Muscle layer of duodenum (tissue), 2 donors: ENCODE data around the gene ABCA2.
A peak's percentile ranks its signal among the peaks of the same experiment; 100 is the strongest.

ENCODE experiments used
- H3K27ac ChIP-seq: one replicate; pipeline ENCODE4 v1.7.0; 2013; ENCODE audit warnings: mild to moderate bottlenecking, low read length
- H3K27me3 ChIP-seq: one replicate; pipeline ENCODE4 v1.7.0; 2013; ENCODE audit warnings: low read depth, mild to moderate bottlenecking, control low read depth, low read length
- H3K36me3 ChIP-seq, 2 donors: one replicate each; pipeline ENCODE4 v1.7.0; 2013; ENCODE audit warnings: low read length in 2 of 2, control low read depth in 1 of 2, mild to moderate bottlenecking in 1 of 2; ENCODE audit not compliant: insufficient read depth in 2 of 2, control insufficient read depth in 1 of 2
- H3K4me1 ChIP-seq, 2 donors: one replicate each; pipeline ENCODE4 v1.7.0; 2013; ENCODE audit warnings: low read length in 2 of 2, mild to moderate bottlenecking in 2 of 2, control low read depth in 1 of 2, moderate library complexity in 1 of 2; ENCODE audit not compliant: insufficient read depth in 2 of 2, control insufficient read depth in 1 of 2
- H3K4me3 ChIP-seq, 2 donors: one replicate each; pipeline ENCODE4 v1.7.0; 2013; ENCODE audit warnings: low read length in 2 of 2, low read depth in 1 of 2, mild to moderate bottlenecking in 1 of 2
- H3K9me3 ChIP-seq, 2 donors: one replicate each; pipeline ENCODE4 v1.7.0; 2013; ENCODE audit warnings: low read length in 2 of 2, control low read depth in 1 of 2, mild to moderate bottlenecking in 1 of 2; ENCODE audit not compliant: control insufficient read depth in 1 of 2
- donor health status: healthy.

The ABCA2 gene

DNA sequence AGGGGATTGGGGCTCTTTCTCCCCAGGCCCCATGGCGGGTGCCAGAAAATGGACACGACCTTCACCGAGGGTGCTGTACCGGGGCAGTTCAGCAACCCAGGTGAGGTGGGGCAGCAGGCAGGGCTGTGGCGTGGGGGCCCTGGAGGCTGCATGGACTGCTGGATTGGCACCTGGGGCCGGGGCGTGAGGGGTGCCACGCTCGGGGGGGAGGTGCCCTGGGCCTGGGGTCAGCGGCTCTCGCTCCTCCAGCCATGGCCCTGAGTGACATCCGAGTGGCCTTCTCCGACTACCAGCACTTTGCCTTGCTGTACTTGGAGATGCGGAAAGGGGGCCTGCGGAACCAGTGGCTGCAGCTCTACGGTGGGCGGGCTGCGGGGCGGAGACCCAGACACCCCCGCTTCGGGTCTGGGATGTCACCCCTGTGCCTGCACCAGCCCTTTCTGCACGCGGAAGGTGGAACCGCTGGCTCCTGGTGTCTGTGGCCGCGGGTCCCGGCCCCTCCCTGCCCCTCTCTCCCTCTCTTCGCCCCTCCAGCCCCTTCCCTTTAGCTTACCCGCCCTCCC is 43.5 kb downstream of the ABCA2 start:
- peaks cover 9% of the 10 kb centered on the region for H3K27me3 ChIP-seq
- H3K4me1 ChIP-seq, result peaks cover 0 to 5% of the 10 kb centered on the region in 2 donors
- no peaks in the 10 kb centered on the region for H3K36me3 ChIP-seq
- H3K9me3 ChIP-seq, result no peaks in the 10 kb centered on the region
- no peak overlapping the region for H3K4me3 ChIP-seq
- no peak overlapping the region for H3K27ac ChIP-seq

DNA sequence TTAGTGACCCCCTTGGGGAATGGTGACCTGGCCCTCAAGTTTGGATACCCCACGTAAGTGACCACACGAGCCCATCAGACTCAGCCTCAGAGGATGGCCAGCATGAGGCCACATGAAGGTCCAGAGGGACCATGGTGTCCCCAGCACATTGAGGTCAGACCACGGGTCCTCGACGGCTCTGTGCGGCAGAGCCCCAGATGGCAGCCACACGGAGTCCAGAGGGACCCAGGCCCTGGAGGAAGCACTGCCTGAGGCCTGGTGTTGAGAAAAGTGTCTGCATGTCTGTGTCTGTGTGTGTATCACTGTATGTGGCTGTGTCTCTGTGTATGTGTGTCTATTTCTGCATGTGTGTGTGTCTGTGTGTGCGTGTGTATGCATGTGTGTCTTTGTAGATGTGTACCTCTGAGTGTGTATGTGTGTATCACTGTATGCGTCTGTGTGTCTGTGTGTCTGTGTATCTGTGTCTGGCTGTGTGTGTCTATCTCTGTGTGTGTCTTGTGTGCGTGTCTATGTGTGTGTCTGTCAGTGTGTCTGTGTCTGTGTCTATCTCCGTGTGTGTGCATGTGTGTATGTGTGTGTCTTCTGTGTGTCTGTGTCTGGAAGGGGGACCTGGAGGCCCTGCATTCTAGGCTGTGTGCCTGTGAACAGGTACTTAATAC is 44.3 kb downstream of the ABCA2 start:
- H3K27ac ChIP-seq, result no peak overlapping the region
- H3K4me3 ChIP-seq, result no peak overlapping the region
- no peaks in the 10 kb centered on the region for H3K9me3 ChIP-seq
- H3K27me3 ChIP-seq, result peaks cover 9% of the 10 kb centered on the region
- H3K36me3 ChIP-seq, result no peaks in the 10 kb centered on the region
- H3K4me1 ChIP-seq, result peaks cover 0 to 5% of the 10 kb centered on the region in 2 donors

DNA sequence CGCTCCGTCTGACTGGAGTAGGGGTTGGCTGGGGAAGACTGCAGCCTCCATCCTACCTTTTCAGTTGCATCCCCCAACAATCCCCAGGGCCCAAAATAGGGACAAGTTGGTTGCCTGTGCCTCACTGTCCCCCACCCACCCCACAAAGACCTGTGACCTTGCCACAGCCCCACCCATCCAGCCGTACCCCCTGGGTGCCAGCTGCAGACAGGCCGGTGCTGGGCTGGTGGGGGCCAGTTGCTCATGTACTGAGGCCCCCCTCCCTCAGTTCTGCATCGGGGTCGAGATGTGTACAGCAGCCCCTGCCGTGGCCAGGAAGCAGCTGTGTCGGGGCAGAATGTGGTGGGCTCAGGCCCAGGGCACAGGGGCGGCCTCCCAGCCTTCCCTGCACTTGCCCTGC is 44.9 kb downstream of the ABCA2 start:
- Histone ChIP-seq H3K36me3 (no peaks in the 10 kb centered on the region), H3K9me3 (no peaks in the 10 kb centered on the region), H3K27ac (no peak overlapping the region), H3K4me3 (no peak overlapping the region), H3K27me3 (peaks cover 9% of the 10 kb centered on the region), H3K4me1 (peaks cover 0 to 6% of the 10 kb centered on the region in 2 donors)

- Histone ChIP-seq H3K27me3 (peaks cover 9% of the 10 kb centered on the region), H3K36me3 (no peaks in the 10 kb centered on the region), H3K4me3 (no peak within 1 kb of the TSS), H3K9me3 (no peaks in the 10 kb centered on the region), H3K4me1 (peaks cover 0 to 13% of the 10 kb centered on the region in 2 donors), H3K27ac (no peak within 1 kb of the TSS)
Observed at GRCh38 chr9:136982232-136983051, 45.6 kb downstream of the ABCA2 start, which contains the start of gene LCNL1. Gene LCNL1, plus strand, starts transcription at chr9:136982993. Its CDS starts 594 bp downstream, at chr9:136983587.

GRCh38 chr9:136981588-136982231 is 46.3 kb downstream of the ABCA2 start:
- Histone ChIP-seq H3K9me3 (no peaks in the 10 kb centered on the region), H3K4me1 (peaks cover 0 to 18% of the 10 kb centered on the region in 2 donors), H3K27me3 (peaks cover 9% of the 10 kb centered on the region), H3K4me3 (no peak overlapping the region), H3K36me3 (no peaks in the 10 kb centered on the region), H3K27ac (no peak overlapping the region)

DNA sequence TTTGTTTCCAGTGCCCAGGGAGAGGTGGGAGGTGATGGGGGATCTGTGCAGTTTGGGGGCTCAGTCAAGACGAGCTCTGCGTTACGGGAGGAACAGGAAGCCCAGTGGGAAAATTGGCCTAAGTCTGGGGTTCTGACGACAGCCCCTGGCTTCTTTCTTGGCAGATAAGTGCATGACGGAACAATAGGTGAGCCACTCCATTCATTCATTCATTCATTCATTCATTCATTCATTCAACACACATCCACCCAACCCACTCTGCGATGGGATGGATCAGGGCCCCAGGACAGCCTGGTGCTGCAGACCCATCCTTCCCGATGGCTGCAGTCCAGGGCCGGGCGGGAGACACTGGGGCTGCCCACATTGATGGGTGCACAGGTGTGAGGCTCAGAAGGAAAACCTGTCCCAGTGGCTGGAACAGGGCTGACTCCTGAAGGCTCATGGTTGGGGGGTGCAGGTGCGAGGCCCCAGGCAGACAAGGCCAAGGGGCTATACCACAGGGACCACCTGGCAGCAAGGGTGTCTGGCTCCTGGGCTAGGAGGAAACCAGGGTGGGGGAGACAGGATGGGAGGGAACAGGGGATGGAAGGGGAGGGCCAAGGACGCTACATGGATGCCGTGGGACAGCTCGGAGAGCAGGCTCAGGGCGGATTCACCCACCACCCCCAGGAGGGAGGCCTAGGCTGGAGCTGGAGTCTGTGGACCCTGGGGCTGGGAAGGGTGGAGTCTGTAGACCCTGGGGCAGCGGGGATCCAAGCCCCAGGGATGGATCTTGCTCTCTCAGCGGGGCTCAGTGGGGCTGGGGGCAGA is 47.2 kb downstream of the ABCA2 start:
- Histone ChIP-seq H3K27me3 (peaks cover 5% of the 10 kb centered on the region), H3K4me1 (peaks cover 0 to 21% of the 10 kb centered on the region in 2 donors), H3K27ac (no peak overlapping the region)

DNA sequence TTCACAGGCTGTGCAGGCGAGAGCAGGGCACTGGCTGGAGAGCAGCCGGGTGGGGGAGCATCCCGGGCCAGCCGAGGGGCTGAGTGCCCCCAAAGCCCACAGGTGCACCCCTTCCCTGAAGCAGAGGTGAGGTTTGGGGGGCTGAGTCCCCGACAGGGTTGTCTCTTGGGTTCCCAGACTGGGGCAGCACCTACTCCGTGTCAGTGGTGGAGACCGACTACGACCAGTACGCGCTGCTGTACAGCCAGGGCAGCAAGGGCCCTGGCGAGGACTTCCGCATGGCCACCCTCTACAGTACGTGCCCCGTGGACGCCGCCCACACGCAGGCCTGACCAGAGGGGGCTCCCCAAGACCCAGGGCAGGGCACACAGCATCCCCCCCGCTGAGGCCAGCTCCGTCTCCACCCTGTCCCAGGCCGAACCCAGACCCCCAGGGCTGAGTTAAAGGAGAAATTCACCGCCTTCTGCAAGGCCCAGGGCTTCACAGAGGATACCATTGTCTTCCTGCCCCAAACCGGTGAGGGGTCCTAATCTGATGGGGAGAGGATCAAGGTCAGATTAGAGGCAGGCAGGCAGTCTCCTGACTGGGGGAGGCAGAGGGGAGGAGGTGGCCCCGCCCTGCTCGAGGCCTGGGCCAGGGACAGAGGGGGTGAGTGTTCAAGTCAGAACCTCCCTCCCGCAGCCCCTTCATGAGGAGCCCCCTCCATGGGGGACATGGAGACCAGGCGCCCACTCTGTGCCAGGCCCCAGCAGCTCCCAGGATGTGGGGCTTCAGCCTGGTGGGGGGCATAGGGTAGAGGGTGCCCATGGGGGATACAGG is 48.1 kb downstream of the ABCA2 start:
- H3K36me3 ChIP-seq, result no peaks in the 10 kb centered on the region
- H3K9me3 ChIP-seq, result no peaks in the 10 kb centered on the region
- peaks cover 3% of the 10 kb centered on the region for H3K27me3 ChIP-seq
- no peak overlapping the region for H3K4me3 ChIP-seq
- H3K4me1 ChIP-seq, result peaks cover 0 to 19% of the 10 kb centered on the region in 2 donors
- H3K27ac ChIP-seq, result no peak overlapping the region

More for the DNA sequence above, 47.2 kb downstream of the ABCA2 start:
- H3K36me3 ChIP-seq, result no peaks in the 10 kb centered on the region
- no peak overlapping the region for H3K4me3 ChIP-seq
- no peaks in the 10 kb centered on the region for H3K9me3 ChIP-seq

- H3K27me3 ChIP-seq, result no peaks in the 10 kb centered on the region
- H3K4me1 ChIP-seq, result peaks cover 0 to 19% of the 10 kb centered on the region in 2 donors
- H3K36me3 ChIP-seq, result no peaks in the 10 kb centered on the region
- no peak overlapping the region for H3K27ac ChIP-seq
- no peak overlapping the region for H3K4me3 ChIP-seq
- no peaks in the 10 kb centered on the region for H3K9me3 ChIP-seq
Observed at GRCh38 chr9:136978865-136979544, 49.0 kb downstream of the ABCA2 start.

GRCh38 chr9:136978073-136978864 is 49.8 kb downstream of the ABCA2 start:
- no peak overlapping the region for H3K27ac ChIP-seq
- H3K9me3 ChIP-seq, result no peaks in the 10 kb centered on the region
- H3K4me1 ChIP-seq, result peaks cover 0 to 19% of the 10 kb centered on the region in 2 donors
- H3K36me3 ChIP-seq, result no peaks in the 10 kb centered on the region
- peak overlapping the region in 1 of 2 donors; percentile 60 for H3K4me3 ChIP-seq
- H3K27me3 ChIP-seq, result no peaks in the 10 kb centered on the region
